Stomach (tissue), 9 donors: ENCODE data around the gene ALKAL2. TPM values are rescaled to one million over a fixed set of nuclear protein-coding genes. Genes with fewer than 3 reads are reported as not detected.
A peak's percentile ranks its signal among the peaks of the same experiment; 100 is the strongest.

Source experiments
- DNase-seq, 2 donors: peaks; one replicate each; pipeline versions ENCODE4 v3.0.0 to v3.0.0-alpha.2; 2013 to 2019
- H3K27ac ChIP-seq, 5 donors: fragments of 200-600 bp in 4 of 5; sonication (generic) in 4 of 5; one replicate each; pipeline ENCODE4 v1.5.1; 2013 to 2019; ENCODE audit warnings: mild to moderate bottlenecking in 1 of 5, moderate library complexity in 1 of 5
- H3K27me3 ChIP-seq, 3 donors: fragments of 200-600 bp; sonication (generic); one replicate each; pipeline ENCODE4 v1.5.1; 2017 to 2019; ENCODE audit warnings: mixed run types in 1 of 3
- H3K36me3 ChIP-seq, 4 donors: fragments of 200-600 bp; sonication (generic); 1 replicate in 3 of 4; 2 replicates in 1 of 4; pipeline ENCODE4 v1.5.1; 2016 to 2019
- H3K4me1 ChIP-seq, 4 donors: fragments of 200-600 bp; sonication (generic); one replicate each; pipeline ENCODE4 v1.5.1; 2016 to 2019
- H3K4me3 ChIP-seq, 4 donors: fragments of 200-600 bp; sonication (generic) in 3 of 4; one replicate each; pipeline ENCODE4 v1.5.1; 2016 to 2019; ENCODE audit warnings: mild to moderate bottlenecking in 1 of 4
- H3K9me3 ChIP-seq, 4 donors: fragments of 200-600 bp; sonication (generic); one replicate each; pipeline ENCODE4 v1.5.1; 2016 to 2019
- EP300 ChIP-seq: sonication (generic); formaldehyde crosslinking; IDR thresholded peaks from one replicate; pipeline ENCODE4 v1.6.1; 2017; ENCODE audit warnings: antibody characterized with exemption
- POLR2A ChIP-seq, 4 donors: fragments of 450-650 bp; IDR thresholded peaks; one replicate each; pipeline ENCODE4 v1.6.1; 2016; ENCODE audit warnings: antibody characterized with exemption in 4 of 4, control low read depth in 2 of 4, mild to moderate bottlenecking in 1 of 4, moderate library complexity in 1 of 4
- POLR2AphosphoS5 ChIP-seq, 3 donors: sonication (generic); formaldehyde crosslinking; IDR thresholded peaks; one replicate each; pipeline ENCODE4 v1.6.1; 2016; ENCODE audit warnings: antibody characterized with exemption in 3 of 3
- WGBS, 5 donors: extraction: QIAGEN DNeasy Blood & Tissue Kit in 3 of 5; methylation state at CpG; one replicate each; pipeline versions ENCODE4 v1.1.5 to v1.1.7; 2013 to 2018; 5-methylcytosine and 5-hydroxymethylcytosine counted together
- intact Hi-C: fragments of 100-400 bp; cut with DNase I; formaldehyde crosslinking; loops from one replicate; pipeline ENCODE4 v1.15.1; 2023; ENCODE audit warnings: low total_unique reads
- polyA plus RNA-seq, 3 donors: library from polyadenylated mRNA; stranded (reverse); fragments of 200-250 nt; gene quantifications; one replicate each; pipeline ENCODE4 v1.2.3, GENCODE V29; 2013
- total RNA-seq, 5 donors: library from RNA; depleted of rRNA; stranded (reverse); fragments of >200 nt; gene quantifications; one replicate each; pipeline versions ENCODE4 v1.1.0 to v1.2.3, GENCODE V29; 2014 to 2016
- TF ChIP-seq, protein P1 (sequence below), 7 experiments: fragments of 450-650 bp in 4 of 7; fragments of 200-600 bp in 3 of 7; sonication (generic) in 3 of 7; IDR thresholded peaks; one replicate each; pipeline ENCODE4 v1.5.1; 2016 to 2019; ENCODE audit warnings: antibody characterized with exemption in 7 of 7, control low read depth in 2 of 7, mild to moderate bottlenecking in 1 of 7
- donor health status: healthy with polysubstance abuse.
- donor health status: Bipolar disorder and iron deficiency.
- donor health status: healthy.

ALKAL2 gene
- total and polyA plus RNA-seq, 8 donors, result 0.45 to 29.8 (median 10.5) TPM

GRCh38 chr2:283996-284794, 3.7 kb downstream of the ALKAL2 start:
- Histone ChIP-seq H3K4me1 (peaks cover 27 to 60% (median 44%) of the 10 kb centered on the region in 4 donors), H3K4me3 (no peak overlapping the region), H3K27ac (no peak overlapping the region), H3K27me3 (peaks cover 6 to 33% (median 24%) of the 10 kb centered on the region in 3 donors), H3K36me3 (peaks cover 12 to 40% (median 37%) of the 10 kb centered on the region in 4 donors), H3K9me3 (no peaks in the 10 kb centered on the region)
- no peak for DNase-seq
- WGBS, 5 donors, result 89 to 94% (median 91%) methylated on average over 4 of the region's 4 CpGs
- TF ChIP-seq EP300 (no peak), POLR2AphosphoS5 (IDR thresholded peaks at IDR 0.05) (no peak), POLR2A (IDR thresholded peaks at IDR 0.05) (no peak)
- TF ChIP-seq, protein P1, sequence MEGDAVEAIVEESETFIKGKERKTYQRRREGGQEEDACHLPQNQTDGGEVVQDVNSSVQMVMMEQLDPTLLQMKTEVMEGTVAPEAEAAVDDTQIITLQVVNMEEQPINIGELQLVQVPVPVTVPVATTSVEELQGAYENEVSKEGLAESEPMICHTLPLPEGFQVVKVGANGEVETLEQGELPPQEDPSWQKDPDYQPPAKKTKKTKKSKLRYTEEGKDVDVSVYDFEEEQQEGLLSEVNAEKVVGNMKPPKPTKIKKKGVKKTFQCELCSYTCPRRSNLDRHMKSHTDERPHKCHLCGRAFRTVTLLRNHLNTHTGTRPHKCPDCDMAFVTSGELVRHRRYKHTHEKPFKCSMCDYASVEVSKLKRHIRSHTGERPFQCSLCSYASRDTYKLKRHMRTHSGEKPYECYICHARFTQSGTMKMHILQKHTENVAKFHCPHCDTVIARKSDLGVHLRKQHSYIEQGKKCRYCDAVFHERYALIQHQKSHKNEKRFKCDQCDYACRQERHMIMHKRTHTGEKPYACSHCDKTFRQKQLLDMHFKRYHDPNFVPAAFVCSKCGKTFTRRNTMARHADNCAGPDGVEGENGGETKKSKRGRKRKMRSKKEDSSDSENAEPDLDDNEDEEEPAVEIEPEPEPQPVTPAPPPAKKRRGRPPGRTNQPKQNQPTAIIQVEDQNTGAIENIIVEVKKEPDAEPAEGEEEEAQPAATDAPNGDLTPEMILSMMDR (IDR thresholded peaks at IDR 0.05), result no peak
- intact Hi-C loops, result no loop called here

GRCh38 chr2:282371-283263, 5.3 kb downstream of the ALKAL2 start:
- TF ChIP-seq EP300 (no peak), POLR2A (IDR thresholded peaks at IDR 0.05) (no peak), POLR2AphosphoS5 (IDR thresholded peaks at IDR 0.05) (no peak)
- TF ChIP-seq, protein P1 (IDR thresholded peaks at IDR 0.05), result no peak

DNA sequence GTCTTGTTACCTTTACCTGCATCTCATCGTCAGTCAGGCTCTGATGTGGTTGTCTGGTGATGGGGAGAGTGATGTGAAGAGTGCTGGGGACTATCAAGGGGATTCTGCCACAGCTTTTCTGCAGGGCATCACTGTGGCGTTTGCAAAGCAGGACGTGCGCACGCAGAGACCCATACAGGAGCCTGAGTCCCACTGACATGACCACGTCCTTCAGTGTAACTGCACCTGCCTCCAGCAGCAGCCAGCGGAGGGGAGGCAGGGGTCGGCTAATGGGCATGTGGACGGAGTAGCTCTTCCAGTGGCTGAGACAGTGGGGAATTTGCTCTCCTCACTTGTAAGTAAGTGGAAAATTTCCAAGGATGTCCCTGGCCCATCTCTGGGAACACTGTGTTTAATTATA, 6.5 kb downstream of the ALKAL2 start:
- TF ChIP-seq POLR2A (IDR thresholded peaks at IDR 0.05), result no peak
- TF ChIP-seq, protein P1 (IDR thresholded peaks at IDR 0.05), result no peak
- Histone ChIP-seq H3K36me3 (peaks cover 21 to 68% (median 65%) of the 10 kb centered on the region in 4 donors), H3K27me3 (peaks cover 0 to 7% (median 0%) of the 10 kb centered on the region in 3 donors), H3K9me3 (no peaks in the 10 kb centered on the region), H3K4me3 (no peak overlapping the region), H3K27ac (peak overlapping the region; percentile 12 to 71 (median 38)), H3K4me1 (peaks cover 5 to 37% (median 22%) of the 10 kb centered on the region in 4 donors)
- WGBS, 5 donors, result 93 to 96% (median 94%) methylated on average over 8 to 9 of the region's 9 CpGs
- intact Hi-C loops, result no loop called here
- no peak for DNase-seq

More at GRCh38 chr2:282371-283263, 5.3 kb downstream of the ALKAL2 start:
- intact Hi-C loops, result no loop called here
- no peak for DNase-seq
- no peak overlapping the region for H3K27ac ChIP-seq
- peaks cover 13 to 48% (median 33%) of the 10 kb centered on the region in 4 donors for H3K4me1 ChIP-seq
- no peaks in the 10 kb centered on the region for H3K9me3 ChIP-seq
- H3K27me3 ChIP-seq, result peaks cover 0 to 18% (median 8%) of the 10 kb centered on the region in 3 donors
- peaks cover 17 to 56% (median 52%) of the 10 kb centered on the region in 4 donors for H3K36me3 ChIP-seq
- WGBS, 5 donors, result 92 to 95% (median 93%) methylated on average over 12 of the region's 12 CpGs
- no peak overlapping the region for H3K4me3 ChIP-seq

GRCh38 chr2:280650-281110, 7.2 kb downstream of the ALKAL2 start:
- intact Hi-C loops, result no loop called here
- H3K27me3 ChIP-seq, result peaks cover 0 to under 1% (median 0%) of the 10 kb centered on the region in 3 donors
- 34 to 64% (median 38%) methylated on average over 7 of the region's 7 CpGs for WGBS, 5 donors

More at GRCh38 chr2:280650-281110, 7.2 kb downstream of the ALKAL2 start:
- H3K4me1 ChIP-seq, result peaks cover 5 to 35% (median 20%) of the 10 kb centered on the region in 4 donors
- peaks cover 21 to 75% (median 72%) of the 10 kb centered on the region in 4 donors for H3K36me3 ChIP-seq
- no peak overlapping the region for H3K4me3 ChIP-seq
- TF ChIP-seq, protein P1 (IDR thresholded peaks at IDR 0.05), result no peak
- TF ChIP-seq POLR2AphosphoS5 (IDR thresholded peaks at IDR 0.05), result peak in 1 of 3 donors; percentile 3
- H3K27ac ChIP-seq, result peak overlapping the region; percentile 17 to 71 (median 56)
- DNase-seq, result no peak
- H3K9me3 ChIP-seq, result no peaks in the 10 kb centered on the region
